Uterus (tissue), 2 donors: ENCODE data around the gene DRAM1.
"Not testable (repeated sequence)": the region's sequence is repeated elsewhere in the genome, so short reads cannot be mapped to it uniquely, and the experiment has no call there.

ENCODE experiments used
- CTCF ChIP-seq, 4 experiments: fragments of 200-600 bp in 2 of 4; fragments of 450-650 bp in 2 of 4; sonication (generic) in 2 of 4; IDR thresholded peaks; one replicate each; pipeline ENCODE4 v1.5.1; 2016 to 2019; ENCODE audit warnings: antibody characterized with exemption in 4 of 4, mild to moderate bottlenecking in 2 of 4, moderate library complexity in 1 of 4
- POLR2A ChIP-seq, 2 donors: fragments of 450-650 bp; IDR thresholded peaks; one replicate each; pipeline ENCODE4 v1.6.1; 2016; ENCODE audit warnings: antibody characterized with exemption in 2 of 2, mild to moderate bottlenecking in 1 of 2, moderate library complexity in 1 of 2

DNA sequence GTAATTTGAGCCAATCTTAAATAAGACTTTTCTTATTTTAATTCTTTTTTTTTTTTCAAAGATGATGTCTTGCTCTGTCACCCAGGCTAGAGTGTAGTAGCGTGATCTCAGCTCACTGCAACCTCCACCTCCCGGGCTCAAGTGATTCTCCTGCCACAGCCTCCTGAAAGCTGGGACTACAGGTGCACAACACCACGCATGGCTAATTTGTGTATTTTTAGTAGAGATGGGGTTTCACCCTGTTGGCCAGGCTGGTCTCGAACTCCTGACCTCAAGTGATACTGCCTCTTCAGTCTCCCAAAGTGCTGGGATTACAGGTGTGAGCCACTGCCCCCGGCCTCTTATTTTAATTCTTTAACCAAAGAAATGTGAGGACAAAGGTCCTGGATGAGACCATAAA lies 20.8 kb upstream of the DRAM1 start:
- TF ChIP-seq CTCF, POLR2A (IDR thresholded peaks at IDR 0.05): not testable (repeated sequence)
